CD4-positive, CD25-positive, alpha-beta regulatory T cell (primary cell): ENCODE data around the gene CLRN1. TPM values are rescaled to one million over a fixed set of nuclear protein-coding genes. Genes with fewer than 3 reads are reported as not detected.

Source experiments
- ATAC-seq, 2 donors: fragments of 150-1000 bp; cut with Tn5 transposase; one replicate each; pipeline ENCODE4 v1.10.0; 2021; ENCODE audit warnings: low read depth in 2 of 2, moderate number of reproducible peaks in 2 of 2, moderate library complexity in 1 of 2
- DNase-seq, 3 donors: peaks; one replicate each; pipeline versions ENCODE4 v3.0.0 to v3.0.0-alpha.2; 2012 to 2022; ENCODE audit warnings: mixed read lengths in 1 of 3
- H3K27ac ChIP-seq: one replicate; pipeline ENCODE4 v1.7.0; 2013; ENCODE audit warnings: mild to moderate bottlenecking, low read length; ENCODE audit not compliant: insufficient read depth, poor library complexity, severe bottlenecking
- H3K27me3 ChIP-seq: one replicate; pipeline ENCODE4 v1.7.0; 2013; ENCODE audit warnings: low read length; ENCODE audit not compliant: control insufficient read depth, insufficient read depth
- H3K36me3 ChIP-seq: one replicate; pipeline ENCODE4 v1.7.0; 2013; ENCODE audit warnings: mild to moderate bottlenecking, low read length, moderate library complexity; ENCODE audit not compliant: control insufficient read depth, insufficient read depth
- H3K4me1 ChIP-seq: 2 replicates; pipeline ENCODE4 v1.7.0; 2013; ENCODE audit warnings: mild to moderate bottlenecking, low read length; ENCODE audit not compliant: insufficient read depth, control insufficient read depth, poor library complexity, severe bottlenecking
- H3K4me3 ChIP-seq: one replicate; pipeline ENCODE4 v1.7.0; 2013; ENCODE audit warnings: low read depth, mild to moderate bottlenecking, low read length, moderate library complexity
- H3K9me3 ChIP-seq, 2 experiments: 1 replicate in 1 of 2; 2 replicates in 1 of 2; pipeline ENCODE4 v1.7.0; 2013; ENCODE audit warnings: low read length in 2 of 2, mild to moderate bottlenecking in 1 of 2, moderate library complexity in 1 of 2; ENCODE audit not compliant: control insufficient read depth in 2 of 2
- H3K27ac Mint-ChIP-seq, 3 donors: one replicate each; pipeline ENCODE4 v1.8.0; 2020 to 2022; ENCODE audit warnings: mild to moderate bottlenecking in 3 of 3, mixed read lengths in 3 of 3, moderate library complexity in 2 of 3
- H3K27me3 Mint-ChIP-seq: one replicate; pipeline ENCODE4 v1.8.0; 2022; ENCODE audit warnings: mild to moderate bottlenecking, mixed read lengths
- H3K36me3 Mint-ChIP-seq: one replicate; pipeline ENCODE4 v1.8.0; 2020; ENCODE audit warnings: mixed read lengths
- H3K4me1 Mint-ChIP-seq, 4 donors: one replicate each; pipeline ENCODE4 v1.8.0; 2020 to 2022; ENCODE audit warnings: mixed read lengths in 4 of 4, mild to moderate bottlenecking in 1 of 4
- H3K4me3 Mint-ChIP-seq, 4 donors: one replicate each; pipeline ENCODE4 v1.8.0; 2020 to 2022; ENCODE audit warnings: mild to moderate bottlenecking in 4 of 4, mixed read lengths in 4 of 4, moderate library complexity in 3 of 4
- H3K9me3 Mint-ChIP-seq, 7 donors: one replicate each; pipeline ENCODE4 v1.8.0; 2020 to 2022; ENCODE audit warnings: mixed read lengths in 7 of 7, mild to moderate bottlenecking in 3 of 7, moderate library complexity in 2 of 7
- polyA plus RNA-seq, 4 donors: library from polyadenylated mRNA; unstranded; fragments of 300-500 nt; fragmentation: Illumina TruSeq; gene quantifications; one replicate each; pipeline ENCODE4 v1.2.3, GENCODE V29; 2021
- total RNA-seq: library from RNA; stranded (reverse); gene quantifications from one replicate; pipeline ENCODE4 v1.2.3, GENCODE V29; 2022

Gene CLRN1, protein sequence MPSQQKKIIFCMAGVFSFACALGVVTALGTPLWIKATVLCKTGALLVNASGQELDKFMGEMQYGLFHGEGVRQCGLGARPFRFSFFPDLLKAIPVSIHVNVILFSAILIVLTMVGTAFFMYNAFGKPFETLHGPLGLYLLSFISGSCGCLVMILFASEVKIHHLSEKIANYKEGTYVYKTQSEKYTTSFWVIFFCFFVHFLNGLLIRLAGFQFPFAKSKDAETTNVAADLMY
- total RNA-seq (not detected), polyA plus RNA-seq (not detected)

DNA sequence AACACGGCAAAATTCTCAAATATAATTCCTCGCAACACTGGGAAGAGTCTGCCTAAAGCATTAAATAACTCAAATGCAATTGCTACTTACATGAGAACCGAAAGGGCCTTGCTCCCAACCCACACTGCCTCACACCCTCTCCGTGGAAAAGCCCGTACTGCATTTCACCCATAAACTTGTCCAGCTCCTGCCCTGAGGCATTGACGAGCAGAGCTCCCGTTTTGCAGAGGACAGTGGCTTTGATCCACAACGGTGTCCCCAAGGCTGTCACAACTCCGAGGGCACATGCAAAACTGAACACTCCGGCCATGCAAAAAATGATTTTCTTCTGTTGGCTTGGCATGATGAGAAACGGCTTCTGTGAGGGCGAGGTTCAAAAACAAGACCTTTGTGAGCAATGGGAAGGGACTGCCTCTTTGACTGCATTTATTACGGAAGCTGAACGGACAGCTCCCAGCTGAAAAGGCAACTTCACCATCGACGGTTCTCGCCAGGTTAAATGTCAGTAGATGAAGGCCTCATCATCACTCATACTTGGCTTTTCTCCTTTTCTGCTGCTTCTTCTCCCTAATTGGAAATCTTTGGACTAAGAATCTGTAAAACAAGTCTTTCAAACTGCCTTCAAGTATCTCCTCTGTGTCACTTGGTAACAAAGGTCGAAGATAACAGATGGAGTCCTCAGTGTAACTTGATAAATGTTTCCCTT, at the start of gene CLRN1:
CLRN1 (minus strand) TSS at position 362 of the 706 bp plus-strand sequence; CDS start at position 343, 19 bp downstream.
- H3K36me3 ChIP-seq = no peaks in the 10 kb centered on the region
- no peaks in the 10 kb centered on the region for H3K27me3 ChIP-seq
- H3K4me1 ChIP-seq = no peaks in the 10 kb centered on the region
- DNase-seq (no peak), ATAC-seq (no peak)
- Mint-ChIP-seq H3K36me3 (no peaks in the 10 kb centered on the region), H3K4me1 (peaks cover 0 to 3% (median 0%) of the 10 kb centered on the region in 4 donors), H3K27ac (no peak within 1 kb of the TSS), H3K27me3 (peaks cover 14% of the 10 kb centered on the region), H3K4me3 (no peak within 1 kb of the TSS), H3K9me3 (peaks cover 0 to 1% (median 0%) of the 10 kb centered on the region in 7 donors)
- no peak within 1 kb of the TSS for H3K4me3 ChIP-seq
- H3K9me3 ChIP-seq = no peaks in the 10 kb centered on the region
- no peak within 1 kb of the TSS for H3K27ac ChIP-seq

DNA sequence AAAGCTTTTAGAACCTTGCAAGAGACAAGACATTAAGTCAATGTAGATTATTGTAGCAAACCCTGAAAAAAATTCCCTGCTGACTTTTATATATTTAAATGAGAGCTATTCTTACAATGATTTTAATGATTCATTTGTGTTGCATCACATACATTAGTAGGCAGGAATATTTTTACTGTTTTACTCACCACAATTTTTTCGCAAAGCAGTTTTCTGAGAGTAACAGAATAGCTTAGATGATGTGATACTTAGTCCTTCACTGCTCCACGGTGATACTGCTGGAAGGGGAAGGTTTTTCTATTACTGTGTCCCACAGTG, 43.9 kb upstream of the CLRN1 start:
- H3K27ac ChIP-seq = no peak overlapping the region
- ATAC-seq (no peak), DNase-seq (no peak)
- H3K4me3 ChIP-seq = no peak overlapping the region
- H3K9me3 ChIP-seq = no peaks in the 10 kb centered on the region
- peaks cover 8% of the 10 kb centered on the region for H3K27me3 ChIP-seq
- H3K27me3 Mint-ChIP-seq = peaks cover 2% of the 10 kb centered on the region
- no peaks in the 10 kb centered on the region for H3K4me1 ChIP-seq
- no peaks in the 10 kb centered on the region for H3K4me1 Mint-ChIP-seq
- H3K9me3 Mint-ChIP-seq = no peaks in the 10 kb centered on the region
- H3K4me3 Mint-ChIP-seq = no peak overlapping the region
- no peak overlapping the region for H3K27ac Mint-ChIP-seq
- no peaks in the 10 kb centered on the region for H3K36me3 Mint-ChIP-seq
- H3K36me3 ChIP-seq = no peaks in the 10 kb centered on the region

DNA sequence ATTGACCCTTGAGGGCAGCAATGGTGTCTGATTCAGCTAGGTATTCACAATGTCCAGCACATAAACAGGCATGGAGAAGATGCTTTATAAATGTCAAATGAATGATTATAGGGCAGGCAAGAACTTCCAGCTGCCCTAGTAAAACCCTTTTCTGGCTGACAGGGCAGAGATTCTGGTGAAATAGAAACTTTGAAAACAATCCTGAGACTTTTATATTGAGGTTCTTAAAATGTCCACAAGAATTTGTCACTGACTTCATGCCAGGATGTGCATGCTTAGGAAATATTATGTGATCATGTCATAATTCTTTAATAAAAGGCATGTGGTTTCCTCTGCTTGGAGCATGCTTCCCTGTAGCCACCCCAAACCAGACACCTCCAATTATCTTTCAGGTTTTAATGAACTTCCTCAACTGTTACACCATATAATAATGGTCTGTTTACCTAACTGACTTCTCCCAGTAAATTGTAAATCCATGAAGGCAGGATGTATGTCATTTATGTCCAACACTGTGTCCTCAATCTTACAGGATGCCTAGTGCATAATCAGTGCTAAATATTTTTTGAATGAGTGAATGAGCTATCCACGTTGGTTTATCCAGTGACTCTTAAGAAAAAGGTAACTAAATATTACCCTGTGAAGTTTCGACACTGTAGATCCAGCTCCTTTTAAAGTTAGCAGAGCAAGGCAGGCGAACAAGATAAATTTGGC, 43.4 kb upstream of the CLRN1 start:
- H3K27me3 ChIP-seq = peaks cover 7% of the 10 kb centered on the region
- H3K9me3 Mint-ChIP-seq = no peaks in the 10 kb centered on the region
- H3K4me1 ChIP-seq = no peaks in the 10 kb centered on the region
- ATAC-seq (no peak), DNase-seq (no peak)
- no peak overlapping the region for H3K4me3 ChIP-seq
- H3K4me1 Mint-ChIP-seq = no peaks in the 10 kb centered on the region
- H3K9me3 ChIP-seq = no peaks in the 10 kb centered on the region
- no peak overlapping the region for H3K4me3 Mint-ChIP-seq
- no peaks in the 10 kb centered on the region for H3K27me3 Mint-ChIP-seq
- H3K36me3 Mint-ChIP-seq = no peaks in the 10 kb centered on the region
- no peak overlapping the region for H3K27ac Mint-ChIP-seq
- no peak overlapping the region for H3K27ac ChIP-seq
- no peaks in the 10 kb centered on the region for H3K36me3 ChIP-seq

- H3K36me3 ChIP-seq = no peaks in the 10 kb centered on the region
- Mint-ChIP-seq H3K4me3 (no peak overlapping the region), H3K27me3 (no peaks in the 10 kb centered on the region), H3K4me1 (no peaks in the 10 kb centered on the region), H3K27ac (no peak overlapping the region), H3K36me3 (no peaks in the 10 kb centered on the region), H3K9me3 (no peaks in the 10 kb centered on the region)
- no peak for DNase-seq
- no peaks in the 10 kb centered on the region for H3K4me1 ChIP-seq
- H3K4me3 ChIP-seq = no peak overlapping the region
- H3K27ac ChIP-seq = no peak overlapping the region
- peaks cover 6% of the 10 kb centered on the region for H3K27me3 ChIP-seq
- H3K9me3 ChIP-seq = no peaks in the 10 kb centered on the region
- ATAC-seq = no peak
Observed at GRCh38 chr3:151015181-151015580, 42.7 kb upstream of the CLRN1 start.

DNA sequence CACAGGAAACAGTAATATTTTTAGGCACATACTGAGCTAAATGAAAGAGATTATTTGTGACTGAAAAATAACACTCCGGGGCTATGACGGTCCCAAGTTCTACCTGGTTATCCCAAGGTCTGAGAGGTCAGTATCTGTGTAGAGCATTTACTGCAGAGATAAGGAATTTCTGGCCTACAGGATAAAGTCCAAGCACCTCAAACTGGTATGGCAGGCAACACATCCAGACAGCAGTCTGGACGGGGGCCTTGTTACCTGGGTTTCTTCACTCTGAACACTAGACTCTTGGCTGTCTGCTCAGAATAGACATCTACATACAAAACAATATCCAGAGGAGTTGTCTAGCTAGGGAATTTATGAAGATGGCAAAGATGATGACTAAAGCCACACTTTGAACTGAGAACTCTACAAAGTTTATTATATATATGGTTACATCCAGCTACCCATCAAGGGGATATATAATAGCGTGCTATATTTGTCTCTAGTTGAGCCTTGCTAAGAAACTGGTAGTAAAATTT, 42.0 kb upstream of the CLRN1 start:
- Histone ChIP-seq H3K4me3 (no peak overlapping the region), H3K36me3 (no peaks in the 10 kb centered on the region), H3K27ac (no peak overlapping the region), H3K9me3 (no peaks in the 10 kb centered on the region), H3K27me3 (peaks cover 6% of the 10 kb centered on the region), H3K4me1 (no peaks in the 10 kb centered on the region)
- ATAC-seq (no peak), DNase-seq (no peak)
- H3K9me3 Mint-ChIP-seq = no peaks in the 10 kb centered on the region
- H3K27ac Mint-ChIP-seq = no peak overlapping the region
- H3K4me1 Mint-ChIP-seq = no peaks in the 10 kb centered on the region
- H3K27me3 Mint-ChIP-seq = no peaks in the 10 kb centered on the region
- no peak overlapping the region for H3K4me3 Mint-ChIP-seq
- H3K36me3 Mint-ChIP-seq = no peaks in the 10 kb centered on the region

DNA sequence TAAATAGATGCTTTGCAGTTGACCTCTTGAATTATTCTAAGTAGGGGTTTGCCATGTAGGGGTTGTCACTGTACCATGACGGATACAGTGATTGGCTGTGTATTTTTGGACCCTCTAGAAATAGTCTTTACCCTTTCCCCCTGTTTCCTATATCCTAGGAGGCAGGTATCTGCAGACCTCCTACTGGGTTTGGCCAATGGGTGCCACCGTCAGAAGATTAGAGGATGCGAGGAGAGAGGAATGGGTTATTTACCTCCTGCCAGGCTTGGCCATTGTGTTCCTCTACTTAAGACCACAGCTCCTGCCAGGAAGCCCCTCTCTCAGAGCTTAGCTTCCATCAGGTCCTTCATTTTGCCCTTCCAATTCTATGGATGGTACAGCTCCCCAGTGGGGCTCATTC, 40.2 kb upstream of the CLRN1 start:
- no peaks in the 10 kb centered on the region for H3K4me1 Mint-ChIP-seq
- H3K27ac Mint-ChIP-seq = no peak overlapping the region
- ATAC-seq = no peak
- H3K4me3 Mint-ChIP-seq = no peak overlapping the region
- H3K27ac ChIP-seq = no peak overlapping the region
- no peaks in the 10 kb centered on the region for H3K4me1 ChIP-seq
- H3K36me3 ChIP-seq = no peaks in the 10 kb centered on the region
- no peaks in the 10 kb centered on the region for H3K9me3 ChIP-seq
- H3K9me3 Mint-ChIP-seq = no peaks in the 10 kb centered on the region
- no peaks in the 10 kb centered on the region for H3K27me3 Mint-ChIP-seq
- no peak overlapping the region for H3K4me3 ChIP-seq
- no peaks in the 10 kb centered on the region for H3K36me3 Mint-ChIP-seq
- no peak for DNase-seq
- H3K27me3 ChIP-seq = peaks cover 8% of the 10 kb centered on the region

DNA sequence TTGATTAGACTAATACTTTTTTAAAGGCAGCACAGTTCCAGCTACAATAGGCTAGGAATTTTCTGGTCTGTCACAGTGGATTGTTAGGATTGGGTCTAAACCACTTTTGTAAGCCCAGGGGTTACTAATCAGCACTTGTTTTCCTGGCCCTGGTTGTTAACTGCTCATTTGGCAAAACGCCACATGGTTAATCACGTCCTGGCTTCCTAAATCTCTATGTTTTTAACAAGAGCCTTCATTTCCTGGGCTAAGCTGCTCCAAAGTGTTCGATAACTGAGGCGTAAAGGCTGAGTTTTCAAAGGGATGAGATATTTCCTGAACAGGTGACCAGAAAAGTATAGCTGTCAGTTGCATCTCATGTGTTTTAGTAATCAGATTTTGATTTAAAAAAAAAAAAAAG, 38.9 kb upstream of the CLRN1 start:
- DNase-seq = no peak
- ATAC-seq = no peak
- H3K4me1 Mint-ChIP-seq = no peaks in the 10 kb centered on the region
- Histone ChIP-seq H3K9me3 (no peaks in the 10 kb centered on the region), H3K27me3 (peaks cover 8% of the 10 kb centered on the region), H3K27ac (no peak overlapping the region), H3K4me1 (no peaks in the 10 kb centered on the region), H3K36me3 (no peaks in the 10 kb centered on the region), H3K4me3 (no peak overlapping the region)
- no peaks in the 10 kb centered on the region for H3K9me3 Mint-ChIP-seq
- peaks cover 5% of the 10 kb centered on the region for H3K27me3 Mint-ChIP-seq
- H3K4me3 Mint-ChIP-seq = no peak overlapping the region
- no peaks in the 10 kb centered on the region for H3K36me3 Mint-ChIP-seq
- H3K27ac Mint-ChIP-seq = no peak overlapping the region
